GM21717 (cell line): Measurements from ENCODE around the gene NLGN4X.
"Not testable (repeated sequence)": the region's sequence is repeated elsewhere in the genome, so short reads cannot be mapped to it uniquely, and the experiment has no call there.

ENCODE experiments used
- ATAC-seq: cut with Tn5 transposase; IDR thresholded peaks from one replicate; pipeline ENCODE4 v1.9.1; 2021; ENCODE audit warnings: mild to moderate bottlenecking, moderate library complexity; ENCODE audit not compliant: unreplicated experiment

The NLGN4X gene

GRCh38 chrX:6015423-6015822 lies 213.2 kb downstream of the NLGN4X start:
- ATAC-seq, result no peak

GRCh38 chrX:6012357-6012756 lies 216.3 kb downstream of the NLGN4X start:
- ATAC-seq, result no peak

GRCh38 chrX:6005856-6006255 lies 222.8 kb downstream of the NLGN4X start:
- no peak for ATAC-seq

- no peak for ATAC-seq
Observed at GRCh38 chrX:6004529-6004928, 224.1 kb downstream of the NLGN4X start.

- ATAC-seq, result no peak
Observed at GRCh38 chrX:6002056-6002455, 226.6 kb downstream of the NLGN4X start.

- no peak for ATAC-seq
Observed at GRCh38 chrX:5998901-5999300, 229.8 kb downstream of the NLGN4X start.

- ATAC-seq, result no peak
Observed at GRCh38 chrX:5998456-5998855, 230.2 kb downstream of the NLGN4X start.

GRCh38 chrX:5991393-5991792 lies 237.3 kb downstream of the NLGN4X start:
- no peak for ATAC-seq

GRCh38 chrX:5979338-5979737 lies 249.3 kb downstream of the NLGN4X start:
- ATAC-seq, result no peak

GRCh38 chrX:5976332-5976731 lies 252.3 kb downstream of the NLGN4X start:
- ATAC-seq, result no peak

GRCh38 chrX:5971300-5971699 lies 257.4 kb downstream of the NLGN4X start:
- no peak for ATAC-seq

- ATAC-seq, result no peak
Observed at GRCh38 chrX:5965406-5965805, 263.3 kb downstream of the NLGN4X start.

GRCh38 chrX:5959286-5959685 lies 269.4 kb downstream of the NLGN4X start:
- no peak for ATAC-seq

GRCh38 chrX:5958523-5958922 lies 270.1 kb downstream of the NLGN4X start:
- no peak for ATAC-seq

- no peak for ATAC-seq
Observed at GRCh38 chrX:5957506-5957905, 271.2 kb downstream of the NLGN4X start.

- no peak for ATAC-seq
Observed at GRCh38 chrX:5936438-5936837, 292.2 kb downstream of the NLGN4X start.

- no peak for ATAC-seq
Observed at GRCh38 chrX:5928224-5928623, 300.4 kb downstream of the NLGN4X start.

GRCh38 chrX:5916945-5917344 lies 311.7 kb downstream of the NLGN4X start:
- ATAC-seq, result no peak

GRCh38 chrX:5915783-5916182 lies 312.9 kb downstream of the NLGN4X start:
- no peak for ATAC-seq

GRCh38 chrX:5907207-5907606 lies 321.5 kb downstream of the NLGN4X start:
- ATAC-seq, result no peak

- not testable (repeated sequence) for ATAC-seq
Observed at GRCh38 chrX:5903586-5904190, 325.0 kb downstream of the NLGN4X start.

- no peak for ATAC-seq
Observed at GRCh38 chrX:5898463-5898862, 330.2 kb downstream of the NLGN4X start.

- no peak for ATAC-seq
Observed at GRCh38 chrX:5891378-5891777, 337.3 kb downstream of the NLGN4X start.
